Measurements from ENCODE around the gene CHADL.

- no peak for TF ChIP-seq EZH2 (IDR thresholded peaks at IDR 0.05)
- no peak for TF ChIP-seq POLR2AphosphoS5 (IDR thresholded peaks at IDR 0.05; ENCODE audit: borderline replicate concordance, low read depth, low read length)
- TF ChIP-seq FOXP2 (optimal IDR thresholded peaks at IDR 0.05; ENCODE audit: control extremely low read depth, extremely low read length, insufficient read depth): no peak
These were observed 3.6 kb downstream of the CHADL start for GRCh38 chr22:41237036-41237706.

All from SK-N-MC (cell line).